ENCODE measurements around the gene SYAP1. TPM values are rescaled to one million over a fixed set of nuclear protein-coding genes. Genes with fewer than 3 reads are reported as not detected.
A peak's percentile ranks its signal among the peaks of the same experiment; 100 is the strongest.

Gene SYAP1
- total RNA-seq, 1 experiment from 2014 or later, result 18.5 TPM

- H3K9me3 Mint-ChIP-seq, result no peaks in the 10 kb centered on the region
- no peak for ATAC-seq
- no peak for DNase-seq (ENCODE audit: low spot score)
- TF ChIP-seq ETV6 (CRISPR knock-in tag; IDR thresholded peaks at IDR 0.05), result no peak
- TF ChIP-seq NFE2L1 (CRISPR knock-in tag; IDR thresholded peaks at IDR 0.05), result no peak
- TF ChIP-seq CTCF (IDR thresholded peaks at IDR 0.05), result no peak
- no peak for TF ChIP-seq IRF1 (CRISPR knock-in tag; IDR thresholded peaks at IDR 0.05)
- TF ChIP-seq PRRX2 (CRISPR knock-in tag; IDR thresholded peaks at IDR 0.05), result no peak
- TF ChIP-seq HMGXB4 (CRISPR knock-in tag; IDR thresholded peaks at IDR 0.05), result no peak
- TF ChIP-seq NFATC4 (CRISPR knock-in tag; IDR thresholded peaks at IDR 0.05), result no peak
- no peak overlapping the region for H3K4me3 Mint-ChIP-seq
- peaks cover 8% of the 10 kb centered on the region for H3K36me3 Mint-ChIP-seq
- H3K27ac Mint-ChIP-seq, result peak overlapping the region; percentile 85
- peaks cover 15% of the 10 kb centered on the region for H3K4me1 Mint-ChIP-seq
- no peaks in the 10 kb centered on the region for H3K27me3 Mint-ChIP-seq (ENCODE audit: low read depth)
- ChIA-PET POLR2A (interaction anchor here (0.9 kb wide), 1 partner anchor 63 kb away, joined by 3 read pairs; the partner anchor contains the start of gene RBBP7), CTCF (no interaction called here)
Measured at GRCh38 chrX:16807976-16808542, 88.6 kb downstream of the SYAP1 start.

- no peak for ATAC-seq
- ChIA-PET POLR2A (no interaction called here), CTCF (no interaction called here)
- TF ChIP-seq HMGXB4 (CRISPR knock-in tag; IDR thresholded peaks at IDR 0.05), result no peak
- no peak for TF ChIP-seq CREB1 (CRISPR knock-in tag; IDR thresholded peaks at IDR 0.05)
- no peak for TF ChIP-seq GRHL2 (CRISPR knock-in tag; IDR thresholded peaks at IDR 0.05; ENCODE audit: insufficient replicate concordance, severe bottlenecking)
- TF ChIP-seq NR1H2 (CRISPR knock-in tag; IDR thresholded peaks at IDR 0.05), result no peak
- TF ChIP-seq ETV6 (CRISPR knock-in tag; IDR thresholded peaks at IDR 0.05), result no peak
- TF ChIP-seq TP53 (CRISPR knock-in tag; IDR thresholded peaks at IDR 0.05), result no peak
- TF ChIP-seq NFE2L1 (CRISPR knock-in tag; IDR thresholded peaks at IDR 0.05), result no peak
- no peak for TF ChIP-seq ELF4 (CRISPR knock-in tag; IDR thresholded peaks at IDR 0.05; ENCODE audit: low read depth)
- no peak for TF ChIP-seq TCF7 (CRISPR knock-in tag; IDR thresholded peaks at IDR 0.05; ENCODE audit: low read depth)
- TF ChIP-seq USF2 (CRISPR knock-in tag; IDR thresholded peaks at IDR 0.05), result no peak
- no peak for TF ChIP-seq E2F1 (CRISPR knock-in tag; IDR thresholded peaks at IDR 0.05)
- TF ChIP-seq JAZF1 (CRISPR knock-in tag; IDR thresholded peaks at IDR 0.05), result no peak
- no peak for TF ChIP-seq ZNF219 (CRISPR knock-in tag; IDR thresholded peaks at IDR 0.05; ENCODE audit: borderline replicate concordance)
- TF ChIP-seq E2F4 (CRISPR knock-in tag; IDR thresholded peaks at IDR 0.05; ENCODE audit: borderline replicate concordance, low read depth), result no peak
- TF ChIP-seq PREB (CRISPR knock-in tag; IDR thresholded peaks at IDR 0.05; ENCODE audit: borderline replicate concordance), result no peak
- Mint-ChIP-seq H3K4me3 (no peak overlapping the region), H3K36me3 (peaks cover 15% of the 10 kb centered on the region), H3K27me3 (ENCODE audit: low read depth) (no peaks in the 10 kb centered on the region), H3K9me3 (no peaks in the 10 kb centered on the region), H3K27ac (no peak overlapping the region), H3K4me1 (no peaks in the 10 kb centered on the region)
- no peak for DNase-seq (ENCODE audit: low spot score)
Measured at GRCh38 chrX:16814597-16814996, 95.2 kb downstream of the SYAP1 start.
